ENCODE results near the gene POU2AF1.

GRCh38 chr11:111414267-111414931 lies 35.3 kb upstream of the POU2AF1 start:
- TF ChIP-seq POLR2A (IDR thresholded peaks at IDR 0.05; ENCODE audit: low read length) (no peak), GATA1 (IDR thresholded peaks at IDR 0.05; ENCODE audit: low read depth, low read length) (no peak)
